ENCODE results near the gene CCDC136. TPM values are rescaled to one million over a fixed set of nuclear protein-coding genes. Genes with fewer than 3 reads are reported as not detected.

The CCDC136 gene
- total RNA-seq, 1 experiment from 2014 or later: 11.1 TPM

- TF ChIP-seq FOSL1 (IDR thresholded peaks at IDR 0.05; ENCODE audit: low read depth) (no peak), CEBPB (IDR thresholded peaks at IDR 0.05; ENCODE audit: low read depth) (no peak), SRF (IDR thresholded peaks at IDR 0.05; ENCODE audit: low read depth) (no peak), MAX (IDR thresholded peaks at IDR 0.05) (no peak), CTCF (IDR thresholded peaks at IDR 0.05 in 2 of 3, conservative IDR thresholded peaks at IDR 0.05 in 1 of 3; ENCODE audit: borderline replicate concordance in 1 of 3, insufficient read depth in 1 of 3, low read depth in 2 of 3, low read length in 2 of 3) (no peak), EZH2phosphoT487 (IDR thresholded peaks at IDR 0.05; ENCODE audit: borderline replicate concordance) (no peak)
Observed at GRCh38 chr7:128865303-128865702, 73.5 kb downstream of the CCDC136 start (continued).

GRCh38 chr7:128865996-128866877 lies 74.5 kb downstream of the CCDC136 start:
- no peak overlapping the region for H2AFZ ChIP-seq (ENCODE audit: low read depth, low read length, poor library complexity, severe bottlenecking)
- peaks cover 23% of the 10 kb centered on the region for H3K79me2 ChIP-seq (ENCODE audit: insufficient read depth, low read length)
- no peak overlapping the region for H3K9ac ChIP-seq (ENCODE audit: low read length)
- intact Hi-C loops (cut with micrococcal nuclease): no loop called here
- no TSS peak for BruUV-seq (replicated peaks)
- no peak overlapping the region for H3K4me2 ChIP-seq (ENCODE audit: low read length)
- TF ChIP-seq ELF1 (IDR thresholded peaks at IDR 0.05; ENCODE audit: borderline replicate concordance, low read depth) (no peak), ZBTB33 (IDR thresholded peaks at IDR 0.05; ENCODE audit: extremely low read depth, insufficient replicate concordance, low read length) (no peak), FOSL1 (IDR thresholded peaks at IDR 0.05; ENCODE audit: low read depth) (no peak), YY1 (IDR thresholded peaks at IDR 0.05; ENCODE audit: extremely low read depth, insufficient replicate concordance, low read depth, low read length) (no peak), EZH2 (IDR thresholded peaks at IDR 0.05) (no peak), EZH2phosphoT487 (IDR thresholded peaks at IDR 0.05; ENCODE audit: borderline replicate concordance) (no peak), SRF (IDR thresholded peaks at IDR 0.05; ENCODE audit: low read depth) (no peak), SP1 (IDR thresholded peaks at IDR 0.05; ENCODE audit: low read depth) (no peak), CEBPB (IDR thresholded peaks at IDR 0.05; ENCODE audit: low read depth) (no peak)
- ATAC-seq: no peak
- ChIA-PET CTCF (interaction anchor here (0.6 kb wide), 1 partner anchor 18 kb away, joined by 3 read pairs; no protein-coding TSS in a partner anchor), POLR2A (no interaction called here), RAD21 (ENCODE audit: low non-redundant PET in 1 of 2, low total read pairs in 2 of 2, uncharacterized antibody in 2 of 2, unreplicated experiment in 2 of 2) (no interaction called here)
- H3K4me1 ChIP-seq (ENCODE audit: control insufficient read depth in 1 of 2, insufficient read depth in 2 of 2, low read length in 2 of 2): peaks cover 21 to 51% of the 10 kb centered on the region in 2 experiments
- H3K9me3 ChIP-seq (ENCODE audit: control insufficient read depth in 1 of 2, insufficient read depth in 1 of 2, low read depth in 1 of 2, low read length in 2 of 2): no peaks in the 10 kb centered on the region
- H3K27ac ChIP-seq (ENCODE audit: low read depth, low read length): no peak overlapping the region
- H3K27me3 ChIP-seq (ENCODE audit: insufficient read depth, low read length): no peaks in the 10 kb centered on the region
- peaks cover 3 to 7% of the 10 kb centered on the region in 2 experiments; a peak in 2 of 4 replicates for H3K36me3 ChIP-seq (ENCODE audit: control insufficient read depth in 1 of 2, insufficient read depth in 2 of 2, low read length in 2 of 2)
- no peak overlapping the region for H3K4me3 ChIP-seq (replicated peaks in 1 of 2; ENCODE audit: low read depth in 1 of 2, low read length in 2 of 2)
- no peaks in the 10 kb centered on the region for H3K9me2 ChIP-seq (ENCODE audit: insufficient read depth)
- DNase-seq (ENCODE audit: low read depth, low spot score): no peak
- no peaks in the 10 kb centered on the region for H4K20me1 ChIP-seq (ENCODE audit: insufficient read depth)
